Astrocyte of the cerebellum (primary cell): ENCODE data around the gene C9.

Experiments
- DNase-seq: peaks from one replicate; pipeline ENCODE4 v3.0.0-alpha.2; 2011; ENCODE audit warnings: low read depth
- H3K4me3 ChIP-seq: 2 replicates; pipeline ENCODE4 v1.5.1; 2011; ENCODE audit warnings: mild to moderate bottlenecking, low read depth, low read length, moderate library complexity
- CTCF ChIP-seq: IDR thresholded peaks from 2 replicates; pipeline ENCODE4 v1.5.1; 2012; ENCODE audit warnings: low read length, low read depth, moderate library complexity, mild to moderate bottlenecking; ENCODE audit errors: missing control alignments
- in situ Hi-C: cut with HindIII; loops from 2 replicates; pipeline ENCODE4 v1.10.0; 2017; ENCODE audit warnings: low sequenced_read_pairs

Gene C9

GRCh38 chr5:39353717-39354399 is 10.4 kb downstream of the C9 start:
- no peak for TF ChIP-seq CTCF
- no peak for DNase-seq
- no peak overlapping the region for H3K4me3 ChIP-seq
- in situ Hi-C loops: no loop called here

GRCh38 chr5:39352951-39353350 is 11.3 kb downstream of the C9 start:
- no peak overlapping the region for H3K4me3 ChIP-seq
- no peak for TF ChIP-seq CTCF
- no peak for DNase-seq
- in situ Hi-C loops: no loop called here

GRCh38 chr5:39352170-39352569 is 12.1 kb downstream of the C9 start:
- TF ChIP-seq CTCF: no peak
- in situ Hi-C loops: no loop called here
- no peak overlapping the region for H3K4me3 ChIP-seq
- no peak for DNase-seq

- DNase-seq: no peak
- no peak for TF ChIP-seq CTCF
- in situ Hi-C loops: no loop called here
- H3K4me3 ChIP-seq: no peak overlapping the region
Observed at GRCh38 chr5:39349484-39349883, 14.8 kb downstream of the C9 start.

GRCh38 chr5:39342460-39342859 is 21.8 kb downstream of the C9 start:
- no peak for DNase-seq
- no peak overlapping the region for H3K4me3 ChIP-seq
- TF ChIP-seq CTCF: no peak
- in situ Hi-C loops: no loop called here

GRCh38 chr5:39341896-39342295 is 22.4 kb downstream of the C9 start:
- H3K4me3 ChIP-seq: no peak overlapping the region
- DNase-seq: no peak
- TF ChIP-seq CTCF: no peak
- in situ Hi-C loops: no loop called here
